Keratinocyte (primary cell): Measurements from ENCODE around the gene AKIRIN1. TPM values are rescaled to one million over a fixed set of nuclear protein-coding genes. Genes with fewer than 3 reads are reported as not detected.

Source experiments
- DNase-seq: peaks from one replicate; pipeline ENCODE4 v3.0.0-alpha.2; 2011; ENCODE audit warnings: low read depth, missing footprints, low spot score
- FAIRE-seq: peaks from 2 replicates; lab custom pipeline; 2011; peaks lifted over from hg19 to GRCh38; lab: Jason Lieb, UNC
- H2AFZ ChIP-seq: 2 replicates; pipeline ENCODE4 v1.6.0; 2012; ENCODE audit warnings: low read length, control low read depth, inconsistent platforms; ENCODE audit not compliant: control insufficient read depth
- H3K27ac ChIP-seq: 2 replicates; pipeline ENCODE4 v1.5.1; 2011; ENCODE audit warnings: low read length; ENCODE audit not compliant: control insufficient read depth, insufficient read depth
- H3K27me3 ChIP-seq: 3 replicates; pipeline ENCODE4 v1.6.0; 2011; ENCODE audit warnings: low read length; ENCODE audit not compliant: control insufficient read depth, insufficient read depth; ENCODE audit errors: extremely low read depth
- H3K36me3 ChIP-seq, 2 experiments: 2 replicates in 1 of 2; 3 replicates in 1 of 2; pipeline ENCODE4 v1.5.1; 2011; ENCODE audit warnings: low read length in 2 of 2, mild to moderate bottlenecking in 1 of 2; ENCODE audit not compliant: control insufficient read depth in 2 of 2, insufficient read depth in 2 of 2; ENCODE audit errors: extremely low read depth in 1 of 2
- H3K4me1 ChIP-seq: 3 replicates; pipeline ENCODE4 v1.5.1; 2011; ENCODE audit warnings: low read length; ENCODE audit not compliant: control insufficient read depth, insufficient read depth; ENCODE audit errors: extremely low read depth
- H3K4me2 ChIP-seq: 3 replicates; pipeline ENCODE4 v1.6.0; 2011; ENCODE audit warnings: low read depth, low read length; ENCODE audit not compliant: control insufficient read depth, insufficient read depth; ENCODE audit errors: extremely low read depth
- H3K4me3 ChIP-seq, 3 experiments: fragments of 200-600 bp in 1 of 3; sonication (generic) in 1 of 3; 2 replicates in 2 of 3; 3 replicates in 1 of 3; pipeline ENCODE4 v1.5.1; 2011 to 2016; ENCODE audit warnings: low read length in 3 of 3, mild to moderate bottlenecking in 3 of 3, control low read depth in 2 of 3, inconsistent platforms in 1 of 3, low read depth in 1 of 3, mixed read lengths in 1 of 3, mixed run types in 1 of 3, moderate library complexity in 1 of 3; ENCODE audit not compliant: control insufficient read depth in 2 of 3, insufficient read depth in 2 of 3; ENCODE audit errors: extremely low read depth in 1 of 3
- H3K79me2 ChIP-seq: 2 replicates; pipeline ENCODE4 v1.6.0; 2012; ENCODE audit warnings: low read length; ENCODE audit not compliant: control insufficient read depth, insufficient read depth
- H3K9ac ChIP-seq: 3 replicates; pipeline ENCODE4 v1.6.0; 2011; ENCODE audit warnings: low read length; ENCODE audit not compliant: control insufficient read depth, insufficient read depth; ENCODE audit errors: extremely low read depth
- H3K9me1 ChIP-seq: 3 replicates; pipeline ENCODE4 v1.6.0; 2011; ENCODE audit warnings: low read length; ENCODE audit not compliant: control insufficient read depth, insufficient read depth; ENCODE audit errors: extremely low read depth
- H3K9me3 ChIP-seq: 2 replicates; pipeline ENCODE4 v1.5.1; 2012; ENCODE audit warnings: low read depth, low read length; ENCODE audit not compliant: control insufficient read depth
- H4K20me1 ChIP-seq: 3 replicates; pipeline ENCODE4 v1.6.0; 2011; ENCODE audit warnings: low read length; ENCODE audit not compliant: control insufficient read depth, insufficient read depth; ENCODE audit errors: extremely low read depth
- CTCF ChIP-seq, 3 experiments: IDR thresholded peaks in 1 of 3; conservative IDR thresholded peaks in 1 of 3; optimal IDR thresholded peaks in 1 of 3; 2 replicates in 2 of 3; 3 replicates in 1 of 3; pipeline versions ENCODE3 to v1.5.1; 2011; ENCODE audit warnings: low read length in 3 of 3, mild to moderate bottlenecking in 3 of 3, moderate library complexity in 2 of 3, control low read depth in 1 of 3, inconsistent platforms in 1 of 3; ENCODE audit not compliant: insufficient read depth in 2 of 3; ENCODE audit errors: extremely low read depth in 1 of 3
- EZH2 ChIP-seq: IDR thresholded peaks from one replicate; pipeline ENCODE4 v1.6.1; 2012; ENCODE audit warnings: inconsistent platforms, mild to moderate bottlenecking, low read length, moderate library complexity
- dilution Hi-C: fragments of 300-500 bp; cut with MboI; formaldehyde crosslinking; loops from one replicate; pipeline ENCODE4 v1.7.0; 2020; ENCODE audit warnings: low sequenced_read_pairs; ENCODE audit not compliant: extremely low pct_ligation_motif_present
- polyA plus RNA-seq, 5 experiments: library from polyadenylated mRNA; depleted of rRNA in 3 of 5; stranded (reverse) in 3 of 5; stranded (forward) in 1 of 5; unstranded in 1 of 5; fragments of >200 nt; gene quantifications; 1 replicate in 1 of 5; 2 replicates in 3 of 5; 3 replicates in 1 of 5; pipeline versions ENCODE4 v1.2.1 to v1.2.3, GENCODE V29; 2011 to 2012; ENCODE audit warnings: missing spikeins in 2 of 5, low read depth in 1 of 5, low replicate concordance in 1 of 5

AKIRIN1 gene
- polyA plus RNA-seq, 1 donor (not counting 4 experiments of a cell fraction or from before 2014, with no cell fraction given): 111 TPM

DNA sequence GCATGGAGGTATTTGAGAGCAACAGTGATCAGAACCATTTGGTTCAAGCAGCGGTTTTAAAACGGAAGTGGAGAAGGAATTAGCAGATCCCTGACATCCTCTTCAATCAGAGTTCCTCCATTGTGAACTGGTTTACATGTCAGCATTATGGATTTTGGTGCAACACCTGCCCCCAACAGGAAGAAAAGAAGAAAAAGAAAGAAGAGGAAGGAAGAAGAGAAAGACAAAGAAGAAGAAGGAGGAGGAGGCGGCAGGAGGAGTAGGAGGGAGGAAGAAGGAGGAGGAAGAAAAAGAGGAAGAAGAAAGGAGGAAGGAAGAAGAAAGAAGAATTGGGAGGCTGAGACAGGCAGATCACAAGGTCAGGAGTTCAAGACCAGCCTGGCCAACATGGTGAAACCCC lies 52.4 kb downstream of the AKIRIN1 start:
- no peak overlapping the region for H3K4me3 ChIP-seq
- H2AFZ ChIP-seq: no peak overlapping the region
- H3K36me3 ChIP-seq: peaks cover 2 to 5% of the 10 kb centered on the region in 2 experiments
- H3K9me1 ChIP-seq: no peaks in the 10 kb centered on the region
- TF ChIP-seq EZH2 (no peak), CTCF (optimal IDR thresholded peaks at IDR 0.05 in 1 of 3, IDR thresholded peaks at IDR 0.05 in 1 of 3, conservative IDR thresholded peaks at IDR 0.05 in 1 of 3; ENCODE audit: extremely low read depth in 1 of 3, insufficient read depth in 2 of 3, low read length in 3 of 3) (no peak)
- H3K9ac ChIP-seq: no peak overlapping the region
- H3K4me1 ChIP-seq: no peaks in the 10 kb centered on the region
- H3K4me2 ChIP-seq: no peak overlapping the region
- H3K79me2 ChIP-seq: no peaks in the 10 kb centered on the region
- FAIRE-seq (no peak), DNase-seq (no peak)
- H3K27ac ChIP-seq: no peak overlapping the region
- H4K20me1 ChIP-seq: no peaks in the 10 kb centered on the region
- no peaks in the 10 kb centered on the region for H3K9me3 ChIP-seq
- H3K27me3 ChIP-seq: no peaks in the 10 kb centered on the region
- dilution Hi-C loops: no loop called here

DNA sequence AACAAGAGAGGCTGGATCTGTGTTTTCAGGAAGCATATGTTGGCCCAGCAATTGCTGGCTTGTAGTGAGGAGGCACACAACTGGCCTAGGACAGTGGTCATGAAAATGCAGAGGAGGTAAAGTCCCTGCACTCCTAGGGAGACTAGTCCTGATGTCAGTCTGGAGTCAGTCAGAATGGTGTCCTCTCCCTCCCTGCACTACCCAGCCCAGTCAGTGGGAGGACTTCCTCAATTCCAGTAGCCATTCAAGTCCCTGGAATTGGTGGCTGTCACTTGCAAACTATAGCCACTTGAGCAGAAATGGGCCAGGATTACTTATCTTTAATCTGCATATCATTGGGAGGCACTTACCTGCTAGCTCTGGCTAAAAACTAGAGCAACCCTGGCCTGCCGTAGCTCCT lies 53.7 kb downstream of the AKIRIN1 start:
- H3K79me2 ChIP-seq: no peaks in the 10 kb centered on the region
- no peak overlapping the region for H3K4me3 ChIP-seq
- H3K4me1 ChIP-seq: no peaks in the 10 kb centered on the region
- no peak overlapping the region for H3K9ac ChIP-seq
- dilution Hi-C loops: no loop called here
- no peak for DNase-seq
- H3K4me2 ChIP-seq: no peak overlapping the region
- H3K9me3 ChIP-seq: no peaks in the 10 kb centered on the region
- TF ChIP-seq EZH2 (no peak), CTCF (optimal IDR thresholded peaks at IDR 0.05 in 1 of 3, IDR thresholded peaks at IDR 0.05 in 1 of 3, conservative IDR thresholded peaks at IDR 0.05 in 1 of 3; ENCODE audit: extremely low read depth in 1 of 3, insufficient read depth in 2 of 3, low read length in 3 of 3) (no peak)
- peaks cover 2 to 5% of the 10 kb centered on the region in 2 experiments for H3K36me3 ChIP-seq
- H3K9me1 ChIP-seq: no peaks in the 10 kb centered on the region
- no peak overlapping the region for H2AFZ ChIP-seq
- no peaks in the 10 kb centered on the region for H4K20me1 ChIP-seq
- H3K27me3 ChIP-seq: no peaks in the 10 kb centered on the region
- no peak overlapping the region for H3K27ac ChIP-seq
- no peak for FAIRE-seq
